HepG2 (cell line): ENCODE results near the gene COMP. TPM values are rescaled to one million over a fixed set of nuclear protein-coding genes. Genes with fewer than 3 reads are reported as not detected.

ENCODE experiments used
- ATAC-seq: fragments of 200-7000 bp; cut with Tn5 transposase; 3 replicates; pipeline ENCODE4 v1.9.1; 2020; ENCODE audit warnings: mild to moderate bottlenecking, moderate library complexity
- BruUV-seq: library from RNA; stranded (reverse); fragments of 400-500 nt; replicated peaks from 2 replicates; lab custom pipeline; 2021; lab: Mats Ljungman, UMichigan
- CTCF ChIA-PET: fragments of 300-600 bp; formaldehyde crosslinking; extraction: SDS; loops from one replicate; lab custom pipeline; 2021; ENCODE audit warnings: low total read pairs, inconsistent platforms, low intra/inter-chr PET ratio; lab: Yijun Ruan, JAX
- POLR2A ChIA-PET: fragments of 350-600 bp; sonication (Branson Sonifier 250); formaldehyde crosslinking; loops from one replicate; lab custom pipeline; 2020; ENCODE audit warnings: antibody characterized with exemption, inconsistent platforms; lab: Yijun Ruan, JAX
- DNase-seq: peaks from one replicate; pipeline ENCODE4 v3.0.0-alpha.2; 2015; ENCODE audit warnings: low spot score
- FAIRE-seq: peaks from 3 replicates; lab custom pipeline; 2011; peaks lifted over from hg19 to GRCh38; lab: Jason Lieb, UNC
- H2AFZ ChIP-seq: one replicate; pipeline ENCODE4 v1.6.1; 2011; ENCODE audit warnings: low read length, inconsistent platforms
- H3K27ac ChIP-seq: fragments of 300-600 bp; 3 replicates; pipeline ENCODE4 v1.8.0; 2011; ENCODE audit warnings: mixed run types, mild to moderate bottlenecking, mixed read lengths, low read length, inconsistent platforms; ENCODE audit not compliant: insufficient read depth; ENCODE audit errors: extremely low read length
- H3K27me3 ChIP-seq, 2 experiments: fragments of 200-600 bp in 1 of 2; 2 replicates in 1 of 2; 3 replicates in 1 of 2; pipeline versions ENCODE4 v1.6.0 to v1.8.0; 2011; ENCODE audit warnings: low read length in 2 of 2, mild to moderate bottlenecking in 2 of 2, moderate library complexity in 2 of 2, inconsistent platforms in 1 of 2; ENCODE audit not compliant: insufficient read depth in 2 of 2, control insufficient read depth in 1 of 2
- H3K36me3 ChIP-seq, 2 experiments: fragments of 200-600 bp in 1 of 2; replicated peaks in 1 of 2; 2 replicates in 1 of 2; 3 replicates in 1 of 2; pipeline versions ENCODE4 v1.5.1 to v1.8.0; 2011; ENCODE audit warnings: low read length in 2 of 2, inconsistent platforms in 1 of 2; ENCODE audit not compliant: insufficient read depth in 2 of 2, control insufficient read depth in 1 of 2
- H3K4me1 ChIP-seq: 2 replicates; pipeline ENCODE4 v1.5.1; 2012; ENCODE audit warnings: low read length, inconsistent platforms; ENCODE audit not compliant: insufficient read depth
- H3K4me2 ChIP-seq: 2 replicates; pipeline ENCODE4 v1.6.0; 2011; ENCODE audit warnings: low read depth, low read length, inconsistent platforms
- H3K4me3 ChIP-seq, 3 experiments: fragments of 200-600 bp in 1 of 3; sonication (generic), shearing (Covaris generic) in 1 of 3; replicated peaks in 1 of 3; 2 replicates each; pipeline ENCODE4 v1.5.1; 2011 to 2016; ENCODE audit warnings: low read length in 3 of 3, inconsistent platforms in 2 of 3, low read depth in 2 of 3, mild to moderate bottlenecking in 2 of 3, control low read depth in 1 of 3, mixed read lengths in 1 of 3; ENCODE audit not compliant: insufficient read depth in 1 of 3
- H3K79me2 ChIP-seq: one replicate; pipeline ENCODE4 v1.6.1; 2011; ENCODE audit warnings: low read length, inconsistent platforms; ENCODE audit not compliant: insufficient read depth
- H3K9ac ChIP-seq: 2 replicates; pipeline ENCODE4 v1.6.0; 2011; ENCODE audit warnings: mild to moderate bottlenecking, low read depth, low read length, inconsistent platforms; ENCODE audit not compliant: insufficient read depth
- H3K9me3 ChIP-seq: 2 replicates; pipeline ENCODE4 v1.5.1; 2012; ENCODE audit warnings: mild to moderate bottlenecking, low read length
- H4K20me1 ChIP-seq: 2 replicates; pipeline ENCODE4 v1.6.0; 2011; ENCODE audit warnings: inconsistent platforms, mild to moderate bottlenecking, low read length, moderate library complexity; ENCODE audit not compliant: insufficient read depth
- GABPB1 ChIP-seq: IDR thresholded peaks from 2 replicates; pipeline ENCODE4 v1.6.1; 2016; ENCODE audit warnings: mild to moderate bottlenecking, missing genetic modification reagents, moderate library complexity, missing compliant biosample characterization
- GATAD1 ChIP-seq: IDR thresholded peaks from 2 replicates; pipeline ENCODE4 v1.6.1; 2016; ENCODE audit warnings: missing genetic modification reagents, missing compliant biosample characterization
- HNF4A ChIP-seq: sonication (generic); formaldehyde crosslinking; IDR thresholded peaks from 2 replicates; pipeline ENCODE4 v1.4.0; 2020; ENCODE audit warnings: missing genetic modification reagents
- HNF4G ChIP-seq, 2 experiments: sonication (generic) in 1 of 2; formaldehyde crosslinking in 1 of 2; IDR thresholded peaks; 2 replicates each; pipeline versions ENCODE4 v1.4.0 to v1.6.1; 2011 to 2020; ENCODE audit warnings: borderline replicate concordance in 2 of 2, low read depth in 2 of 2, mild to moderate bottlenecking in 2 of 2, low read length in 1 of 2, missing genetic modification reagents in 1 of 2, moderate library complexity in 1 of 2
- HNRNPL ChIP-seq: fragments of 200-400 bp; formaldehyde crosslinking; IDR thresholded peaks from 2 replicates; pipeline ENCODE4 v1.6.1; 2017; ENCODE audit warnings: mild to moderate bottlenecking, low read depth, low read length
- MYC ChIP-seq: sonication (generic); formaldehyde crosslinking; IDR thresholded peaks from 2 replicates; pipeline ENCODE4 v1.9.0; 2021; ENCODE audit warnings: missing genetic modification reagents, borderline replicate concordance
- PAXIP1 ChIP-seq: sonication (generic); formaldehyde crosslinking; conservative IDR thresholded peaks from 2 replicates; pipeline ENCODE4 v1.4.0; 2020; ENCODE audit warnings: mild to moderate bottlenecking, missing genetic modification reagents, moderate library complexity
- TBX3 ChIP-seq: fragments of 450-650 bp; IDR thresholded peaks from 2 replicates; pipeline ENCODE4 v1.6.1; 2017; ENCODE audit warnings: antibody characterized with exemption, mild to moderate bottlenecking, inconsistent platforms, borderline replicate concordance
- TGIF2 ChIP-seq: IDR thresholded peaks from 2 replicates; pipeline ENCODE4 v1.6.1; 2016; ENCODE audit warnings: control low read depth, missing compliant biosample characterization
- TOE1 ChIP-seq: sonication (generic); formaldehyde crosslinking; IDR thresholded peaks from 2 replicates; pipeline ENCODE4 v1.4.0; 2020; ENCODE audit warnings: mild to moderate bottlenecking, missing genetic modification reagents
- ZBTB7B ChIP-seq: sonication (generic); formaldehyde crosslinking; IDR thresholded peaks from 2 replicates; pipeline ENCODE4 v1.4.0; 2020; ENCODE audit warnings: missing genetic modification reagents
- ZFP41 ChIP-seq: sonication (generic); formaldehyde crosslinking; IDR thresholded peaks from 2 replicates; pipeline ENCODE4 v1.4.0; 2020; ENCODE audit warnings: mild to moderate bottlenecking, missing genetic modification reagents, borderline replicate concordance
- ZNF274 ChIP-seq: sonication (generic); formaldehyde crosslinking; IDR thresholded peaks from 2 replicates; pipeline ENCODE4 v1.5.1; 2020; ENCODE audit warnings: mild to moderate bottlenecking, missing genetic modification reagents
- WGBS: methylation state at CpG from one replicate; pipeline ENCODE4 v1.1.6; 2017; ENCODE audit warnings: low lambda C conversion rate; 5-methylcytosine and 5-hydroxymethylcytosine counted together
- in situ Hi-C: cut with HindIII; loops from 2 replicates; pipeline ENCODE4 v1.10.0; 2017; ENCODE audit warnings: low pct_unique_long_range_greater_than_20kb; ENCODE audit not compliant: extremely low pct_ligation_motif_present
- intact Hi-C: fragments of 100-400 bp; cut with micrococcal nuclease; formaldehyde crosslinking; loops from one replicate; pipeline ENCODE4 v1.10.0; 2022; ENCODE audit not compliant: unreplicated experiment
- polyA plus RNA-seq, 8 experiments: library from polyadenylated mRNA; depleted of rRNA in 3 of 8; stranded (reverse) in 7 of 8; unstranded in 1 of 8; fragments of >200 nt; fragmentation: Illumina TruSeq in 4 of 8; extraction: Trizol in 4 of 8; gene quantifications; 2 replicates each; pipeline versions ENCODE4 v1.2.1 to v1.2.3, GENCODE V29; 2011 to 2016; ENCODE audit warnings: low read depth in 4 of 8, missing spikeins in 1 of 8, mixed read lengths in 1 of 8; ENCODE audit not compliant: insufficient read depth in 1 of 8
- total RNA-seq, 5 experiments: library from RNA; depleted of rRNA; stranded (reverse); fragments of >200 nt; fragmentation: Illumina TruSeq; extraction: Trizol; gene quantifications; 2 replicates each; pipeline ENCODE4 v1.2.3, GENCODE V29; 2016; ENCODE audit warnings: low read depth in 1 of 5

COMP gene
- total and polyA plus RNA-seq, 2 of the 13 experiments (the other 11 are each of a cell fraction or from before 2014, with no cell fraction given) = 0.04 to 0.13 TPM

DNA sequence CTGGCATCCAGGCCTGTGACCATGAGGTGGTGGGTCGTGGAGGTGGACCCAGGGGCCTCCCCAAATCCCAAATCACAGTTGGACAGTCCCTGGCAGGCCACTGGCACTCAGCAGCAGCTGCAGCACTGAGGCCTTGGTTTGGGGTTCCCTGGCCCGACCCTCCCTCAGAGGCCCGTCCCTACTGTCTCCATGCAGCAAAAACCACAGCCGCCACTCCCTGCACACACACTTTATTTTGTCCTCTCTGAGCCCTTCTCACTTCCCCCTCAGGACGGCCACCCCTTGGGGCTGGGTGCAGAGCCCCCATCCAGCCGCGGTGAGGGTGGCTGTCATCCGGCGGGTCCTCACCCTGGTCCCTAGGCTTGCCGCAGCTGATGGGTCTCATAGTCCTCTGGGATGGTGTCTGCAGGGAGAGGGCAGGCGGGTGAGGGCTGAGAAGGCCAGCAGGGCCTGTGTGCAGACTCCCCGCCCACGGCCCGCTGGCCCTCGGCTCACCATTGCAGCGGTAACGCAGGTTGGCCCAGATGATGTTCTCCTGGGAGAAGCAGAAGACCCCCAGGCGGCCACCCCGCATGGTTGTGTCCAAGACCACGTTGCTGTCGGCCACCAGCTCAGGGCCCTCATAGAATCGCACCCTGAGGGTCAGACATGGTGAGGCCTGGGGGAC lies 8.4 kb downstream of the COMP start:
- H3K36me3 ChIP-seq = no peaks in the 10 kb centered on the region
- peaks cover 8 to 24% of the 10 kb centered on the region in 2 experiments for H3K27me3 ChIP-seq
- H3K4me2 ChIP-seq = 0 out of 2 replicates have a peak overlapping the region, but pooled peaks have one; percentile 44
- no peaks in the 10 kb centered on the region for H3K9me3 ChIP-seq
- CTCF ChIA-PET = no interaction called here
- H2AFZ ChIP-seq = no peak overlapping the region
- intact Hi-C loops (no loop called here), in situ Hi-C loops (no loop called here)
- POLR2A ChIA-PET = no interaction called here
- H3K4me1 ChIP-seq = peaks cover 52% of the 10 kb centered on the region
- 60% methylated on average over 13 of the region's 22 CpGs for WGBS
- H3K27ac ChIP-seq = no peak overlapping the region
- H3K9ac ChIP-seq = no peak overlapping the region
- no peak for DNase-seq
- no TSS peak for BruUV-seq
- FAIRE-seq = no peak
- no peaks in the 10 kb centered on the region for H4K20me1 ChIP-seq
- ATAC-seq = peak; percentile 3; the same call in 1 of the 3 replicates
- TF ChIP-seq TGIF2 (CRISPR knock-in tag) = no peak
- TF ChIP-seq ZNF274 = peak; percentile 14; the same call in 1 of the 2 replicates
- H3K79me2 ChIP-seq = no peaks in the 10 kb centered on the region
- H3K4me3 ChIP-seq = no peak overlapping the region

DNA sequence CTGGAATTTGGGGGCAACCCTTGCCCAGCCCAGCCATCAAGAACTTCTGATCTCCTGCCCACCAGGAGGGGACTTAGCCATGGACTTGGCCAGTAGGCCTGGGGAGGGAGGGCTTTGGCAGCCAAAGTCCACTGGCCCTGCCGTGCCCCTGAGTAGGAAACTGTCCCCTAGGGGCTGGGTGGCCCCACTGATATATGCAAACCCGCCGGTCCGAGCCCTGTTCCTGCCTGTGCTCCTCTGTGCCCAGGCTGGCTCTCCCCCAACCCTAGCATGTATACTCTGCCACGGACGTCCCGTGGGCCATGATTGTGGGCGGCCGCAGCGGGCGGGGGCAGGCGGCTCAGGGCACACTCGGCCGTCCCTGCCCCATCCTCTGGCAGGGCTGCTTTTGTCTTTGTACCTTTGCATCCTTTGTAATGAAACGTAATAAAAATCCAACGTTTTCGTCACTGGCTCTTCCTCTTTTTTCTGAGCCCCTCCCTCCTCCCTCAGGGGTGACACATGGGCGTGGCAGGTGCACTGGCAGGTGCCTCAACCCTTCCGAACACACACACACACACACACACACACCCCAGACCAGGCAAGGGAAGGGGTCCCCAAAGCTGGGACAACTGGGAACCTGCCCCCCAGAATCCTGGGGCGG lies 9.1 kb downstream of the COMP start:
- Histone ChIP-seq H3K79me2 (no peaks in the 10 kb centered on the region), H4K20me1 (no peaks in the 10 kb centered on the region), H3K36me3 (no peaks in the 10 kb centered on the region), H3K27ac (no peak overlapping the region), H3K4me2 (peak overlapping the region; percentile 44), H3K4me3 (peak overlapping the region in 1 of 3 experiments; percentile 31; a peak in 2 of 6 replicates), H3K9ac (no peak overlapping the region), H3K4me1 (peaks cover 52% of the 10 kb centered on the region), H3K27me3 (peaks cover 8 to 18% of the 10 kb centered on the region in 2 experiments), H3K9me3 (no peaks in the 10 kb centered on the region), H2AFZ (no peak overlapping the region)
- WGBS = 36% methylated on average over 10 of the region's 20 CpGs
- intact Hi-C loops = no loop called here
- no TSS peak for BruUV-seq
- FAIRE-seq (no peak), ATAC-seq (peak; percentile 27), DNase-seq (no peak)
- CTCF ChIA-PET = interaction anchor here (0.7 to 1.7 kb wide), 2 partner anchors 65 to 85 kb away, joined by 3 to 5 read pairs; no protein-coding TSS in a partner anchor
- POLR2A ChIA-PET = no interaction called here
- in situ Hi-C loops = no loop called here
- TF ChIP-seq TBX3 (no peak), PAXIP1 (CRISPR knock-in tag) (peak; percentile 52), MYC (CRISPR knock-in tag) (0 out of 2 replicates have a peak, but pooled peaks have one; percentile 15), GATAD1 (no peak), HNF4G (IDR thresholded peaks at IDR 0.05; ENCODE audit: borderline replicate concordance, low read depth, low read length) (peak; percentile 43; the same call in 1 of the 2 replicates), HNF4G (CRISPR knock-in tag; IDR thresholded peaks at IDR 0.05; ENCODE audit: borderline replicate concordance, low read depth) (peak; percentile 58; the same call in 1 of the 2 replicates), HNF4A (CRISPR knock-in tag) (peak; percentile 78), GABPB1 (CRISPR knock-in tag) (peak; percentile 16; the same call in 1 of the 2 replicates), ZFP41 (no peak), ZBTB7B (CRISPR knock-in tag) (peak; percentile 47; the same call in 1 of the 2 replicates), HNRNPL (peak; percentile 90), TOE1 (no peak)
